ENCODE data around the gene ATXN10.

Gene ATXN10

DNA sequence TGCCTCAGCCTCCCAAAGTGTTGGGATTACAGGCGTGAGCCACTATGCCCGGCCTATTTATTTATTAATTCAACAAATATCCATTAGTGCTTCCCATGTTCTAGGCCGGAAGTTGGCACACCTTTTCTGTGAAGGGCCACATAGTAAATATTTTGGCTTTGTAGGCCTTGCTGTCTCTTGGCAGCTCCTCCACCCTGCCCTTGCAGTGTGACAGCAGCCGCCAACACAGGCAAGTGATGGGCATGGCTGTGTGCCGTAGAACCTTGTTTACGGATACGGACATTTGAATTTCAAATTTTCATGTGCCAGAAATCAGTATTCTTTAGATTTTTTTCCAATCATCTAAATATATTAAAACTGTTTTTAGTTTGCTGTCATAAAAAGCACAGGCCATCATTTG lies 165.9 kb downstream of the ATXN10 start:
- TF ChIP-seq FOXP2 (optimal IDR thresholded peaks at IDR 0.05; ENCODE audit: borderline replicate concordance, extremely low read depth, extremely low read length, insufficient read depth) = no peak
- TF ChIP-seq, protein P1, sequence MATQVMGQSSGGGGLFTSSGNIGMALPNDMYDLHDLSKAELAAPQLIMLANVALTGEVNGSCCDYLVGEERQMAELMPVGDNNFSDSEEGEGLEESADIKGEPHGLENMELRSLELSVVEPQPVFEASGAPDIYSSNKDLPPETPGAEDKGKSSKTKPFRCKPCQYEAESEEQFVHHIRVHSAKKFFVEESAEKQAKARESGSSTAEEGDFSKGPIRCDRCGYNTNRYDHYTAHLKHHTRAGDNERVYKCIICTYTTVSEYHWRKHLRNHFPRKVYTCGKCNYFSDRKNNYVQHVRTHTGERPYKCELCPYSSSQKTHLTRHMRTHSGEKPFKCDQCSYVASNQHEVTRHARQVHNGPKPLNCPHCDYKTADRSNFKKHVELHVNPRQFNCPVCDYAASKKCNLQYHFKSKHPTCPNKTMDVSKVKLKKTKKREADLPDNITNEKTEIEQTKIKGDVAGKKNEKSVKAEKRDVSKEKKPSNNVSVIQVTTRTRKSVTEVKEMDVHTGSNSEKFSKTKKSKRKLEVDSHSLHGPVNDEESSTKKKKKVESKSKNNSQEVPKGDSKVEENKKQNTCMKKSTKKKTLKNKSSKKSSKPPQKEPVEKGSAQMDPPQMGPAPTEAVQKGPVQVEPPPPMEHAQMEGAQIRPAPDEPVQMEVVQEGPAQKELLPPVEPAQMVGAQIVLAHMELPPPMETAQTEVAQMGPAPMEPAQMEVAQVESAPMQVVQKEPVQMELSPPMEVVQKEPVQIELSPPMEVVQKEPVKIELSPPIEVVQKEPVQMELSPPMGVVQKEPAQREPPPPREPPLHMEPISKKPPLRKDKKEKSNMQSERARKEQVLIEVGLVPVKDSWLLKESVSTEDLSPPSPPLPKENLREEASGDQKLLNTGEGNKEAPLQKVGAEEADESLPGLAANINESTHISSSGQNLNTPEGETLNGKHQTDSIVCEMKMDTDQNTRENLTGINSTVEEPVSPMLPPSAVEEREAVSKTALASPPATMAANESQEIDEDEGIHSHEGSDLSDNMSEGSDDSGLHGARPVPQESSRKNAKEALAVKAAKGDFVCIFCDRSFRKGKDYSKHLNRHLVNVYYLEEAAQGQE (IDR thresholded peaks at IDR 0.05; ENCODE audit: insufficient read depth in 1 of 2, low read depth in 2 of 2, low read length in 2 of 2) = no peak
- TF ChIP-seq POLR2AphosphoS5 (IDR thresholded peaks at IDR 0.05; ENCODE audit: low read depth, low read length) = no peak
- no peak for TF ChIP-seq SIN3A (IDR thresholded peaks at IDR 0.05; ENCODE audit: borderline replicate concordance, insufficient read depth, low read length)
- no peak for TF ChIP-seq TAF1 (IDR thresholded peaks at IDR 0.05; ENCODE audit: borderline replicate concordance, insufficient read depth, low read length)

DNA sequence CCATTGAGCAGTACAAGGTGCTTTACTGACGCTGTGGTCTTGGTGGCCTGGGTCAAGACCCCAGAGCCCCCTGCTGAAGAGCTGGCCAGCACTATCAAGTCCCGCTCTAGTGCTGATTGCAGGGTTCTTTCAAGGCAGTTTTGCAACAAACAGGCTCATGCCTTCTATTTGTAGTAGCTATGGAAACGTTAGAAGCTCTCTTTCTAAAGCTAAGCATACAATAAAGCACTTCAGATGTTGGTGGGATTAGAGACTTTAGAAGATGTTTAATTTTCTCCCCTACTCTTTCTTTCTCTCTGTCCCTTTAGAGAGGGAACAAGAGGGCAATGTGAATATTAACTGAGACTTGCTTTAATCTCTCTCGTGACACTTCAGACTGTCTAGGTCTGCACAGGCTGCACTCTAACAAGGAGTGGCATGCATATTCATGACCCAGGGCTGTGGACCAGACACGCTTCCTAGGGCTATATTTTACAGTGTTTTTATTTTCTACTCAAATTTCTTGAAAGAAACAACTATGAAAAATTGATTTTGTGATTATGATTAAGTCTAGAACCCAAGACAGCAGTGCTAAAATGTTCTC lies 166.8 kb downstream of the ATXN10 start:
- TF ChIP-seq SIN3A (IDR thresholded peaks at IDR 0.05; ENCODE audit: borderline replicate concordance, insufficient read depth, low read length) (no peak), POLR2AphosphoS5 (IDR thresholded peaks at IDR 0.05; ENCODE audit: low read depth, low read length) (no peak), TAF1 (IDR thresholded peaks at IDR 0.05; ENCODE audit: borderline replicate concordance, insufficient read depth, low read length) (no peak), FOXP2 (optimal IDR thresholded peaks at IDR 0.05; ENCODE audit: borderline replicate concordance, extremely low read depth, extremely low read length, insufficient read depth) (no peak)
- TF ChIP-seq, protein P1 (IDR thresholded peaks at IDR 0.05; ENCODE audit: insufficient read depth in 1 of 2, low read depth in 2 of 2, low read length in 2 of 2) = no peak

DNA sequence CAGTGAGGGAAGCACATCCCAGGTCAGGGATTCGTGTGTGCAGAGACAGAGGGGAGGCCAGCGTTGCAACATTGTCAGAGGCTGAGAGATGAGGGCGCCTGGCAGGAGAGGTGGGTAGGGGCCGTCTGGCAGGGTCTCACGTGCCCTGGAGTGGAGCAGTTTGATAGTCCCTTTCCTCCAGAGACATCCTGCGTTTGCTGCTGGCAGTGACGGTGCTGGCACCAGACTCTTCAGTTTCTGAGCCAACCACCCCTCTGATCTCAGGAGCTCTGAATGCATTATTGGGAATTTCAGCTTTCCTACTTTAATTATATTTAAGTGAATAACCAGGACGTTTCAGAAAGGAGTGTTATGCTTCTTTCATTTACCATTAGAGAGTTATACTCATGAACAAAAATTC lies 168.8 kb downstream of the ATXN10 start:
- TF ChIP-seq, protein P1 (IDR thresholded peaks at IDR 0.05; ENCODE audit: insufficient read depth in 1 of 2, low read depth in 2 of 2, low read length in 2 of 2) = no peak

DNA sequence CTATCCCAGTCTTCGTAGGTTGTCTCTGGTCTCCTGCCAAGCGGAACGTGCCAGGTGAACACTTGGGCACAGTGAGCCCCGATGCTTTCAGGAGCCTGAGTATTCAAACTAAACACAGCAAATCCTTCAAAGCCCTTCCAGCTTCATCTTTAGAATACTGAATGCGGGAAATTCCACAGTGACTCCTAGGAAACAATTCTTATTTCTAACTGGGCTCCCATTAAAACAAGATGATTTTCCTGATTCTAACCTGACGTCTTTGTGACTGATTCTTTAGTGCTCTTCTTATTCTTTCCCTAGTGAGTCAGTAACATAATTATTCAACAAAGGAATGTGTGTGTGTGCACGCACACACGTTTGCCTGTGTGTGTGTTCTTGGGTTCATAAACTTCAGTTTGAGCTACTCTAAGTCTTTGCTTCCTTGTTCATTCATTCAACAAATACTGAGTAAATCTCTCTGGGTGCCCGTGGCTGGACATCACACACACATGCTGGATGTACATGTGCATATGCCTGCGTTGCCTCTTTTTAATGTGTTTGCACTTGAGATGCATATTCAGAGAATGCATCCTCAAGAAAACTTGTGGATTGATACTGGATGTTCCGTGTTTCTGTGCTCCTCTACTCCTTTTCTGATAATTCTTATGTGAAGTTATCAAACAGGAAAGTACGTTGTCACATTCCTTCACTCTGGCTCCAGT lies 170.8 kb downstream of the ATXN10 start:
- TF ChIP-seq SIN3A (IDR thresholded peaks at IDR 0.05; ENCODE audit: borderline replicate concordance, insufficient read depth, low read length) (no peak), POLR2AphosphoS5 (IDR thresholded peaks at IDR 0.05; ENCODE audit: low read depth, low read length) (no peak), TAF1 (IDR thresholded peaks at IDR 0.05; ENCODE audit: borderline replicate concordance, insufficient read depth, low read length) (no peak), FOXP2 (optimal IDR thresholded peaks at IDR 0.05; ENCODE audit: borderline replicate concordance, extremely low read depth, extremely low read length, insufficient read depth) (no peak)
- TF ChIP-seq, protein P1 (IDR thresholded peaks at IDR 0.05; ENCODE audit: insufficient read depth in 1 of 2, low read depth in 2 of 2, low read length in 2 of 2) = no peak

Data from PFSK-1 (cell line).